GM19397 (cell line): Measurements from ENCODE around the gene PPP1R14B.

Experiments
- ATAC-seq: cut with Tn5 transposase; IDR thresholded peaks from one replicate; pipeline ENCODE4 v1.9.1; 2021; ENCODE audit warnings: mild to moderate bottlenecking, moderate library complexity; ENCODE audit not compliant: unreplicated experiment

Gene PPP1R14B

GRCh38 chr11:64247729-64248531 is 1.2 kb upstream of the PPP1R14B start:
- no peak for ATAC-seq

GRCh38 chr11:64246621-64246870 is 197 bp downstream of the PPP1R14B start:
- ATAC-seq: peak; percentile 18

- ATAC-seq: no peak
These were observed 734 bp downstream of the PPP1R14B start for GRCh38 chr11:64245797-64246620.

GRCh38 chr11:64245401-64245796 is 1.3 kb downstream of the PPP1R14B start:
- ATAC-seq: no peak

- no peak for ATAC-seq
These were observed 1.8 kb downstream of the PPP1R14B start for GRCh38 chr11:64244966-64245365.

- no peak for ATAC-seq
These were observed 2.6 kb downstream of the PPP1R14B start for GRCh38 chr11:64244107-64244506.

- ATAC-seq: no peak
These were observed 3.4 kb downstream of the PPP1R14B start for GRCh38 chr11:64243236-64243854.

GRCh38 chr11:64241491-64242374 is 5.0 kb downstream of the PPP1R14B start:
- ATAC-seq: peak; percentile 4

- ATAC-seq: peak; percentile 64
These were observed 5.6 kb downstream of the PPP1R14B start for GRCh38 chr11:64241241-64241490.

GRCh38 chr11:64240435-64241240 is 6.1 kb downstream of the PPP1R14B start, which contains the start of gene FKBP2:
Gene FKBP2, plus strand, starts transcription at chr11:64241095. Its CDS starts 1,293 bp downstream, at chr11:64242388.
- peak; percentile 56 for ATAC-seq

GRCh38 chr11:64239662-64240434 is 6.9 kb downstream of the PPP1R14B start:
- peak; percentile 1 for ATAC-seq

- no peak for ATAC-seq
These were observed 7.7 kb downstream of the PPP1R14B start for GRCh38 chr11:64238999-64239398.

GRCh38 chr11:64238076-64238475 is 8.7 kb downstream of the PPP1R14B start:
- ATAC-seq: no peak

GRCh38 chr11:64237484-64237951 is 9.2 kb downstream of the PPP1R14B start:
- ATAC-seq: no peak

- no peak for ATAC-seq
These were observed 11.1 kb downstream of the PPP1R14B start for GRCh38 chr11:64235437-64236161.

- peak; percentile 30 for ATAC-seq
These were observed 11.9 kb downstream of the PPP1R14B start for GRCh38 chr11:64234647-64235379.

GRCh38 chr11:64233913-64234586 is 12.7 kb downstream of the PPP1R14B start, which contains the start of gene VEGFB:
Gene VEGFB, plus strand, starts transcription at chr11:64234584. Its CDS starts 250 bp downstream, at chr11:64234834.
- peak; percentile 31 for ATAC-seq
